ENCODE measurements around the gene MYH10.

Gene MYH10

GRCh38 chr17:8532021-8532420, 98.5 kb downstream of the MYH10 start:
- no peak overlapping the region for H3K4me3 ChIP-seq (ENCODE audit: low read length)

DNA sequence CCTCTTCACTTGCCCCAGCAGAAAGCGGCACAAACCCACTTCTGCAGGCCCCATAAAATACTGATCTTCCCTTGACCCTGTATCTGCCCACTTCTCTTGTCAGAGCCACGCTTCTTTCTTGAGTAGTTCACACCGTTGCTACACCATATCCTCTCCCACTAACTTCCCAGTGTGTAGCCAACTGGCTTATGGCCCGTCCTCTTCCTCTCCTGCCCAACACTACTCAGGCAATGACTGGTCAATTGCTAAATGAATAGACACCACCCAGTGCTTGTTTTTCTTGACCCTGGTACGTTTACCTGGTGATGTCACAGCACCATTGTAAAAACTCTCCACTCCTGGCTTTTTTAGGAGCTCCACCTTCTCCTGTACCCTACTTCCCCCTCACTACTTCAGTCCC, 107.9 kb downstream of the MYH10 start:
- TF ChIP-seq ZNF274 (IDR thresholded peaks at IDR 0.05; ENCODE audit: low read depth, low read length) = no peak

More at GRCh38 chr17:8532021-8532420, 98.5 kb downstream of the MYH10 start:
- TF ChIP-seq ZNF274 (IDR thresholded peaks at IDR 0.05; ENCODE audit: low read depth, low read length) = no peak

GRCh38 chr17:8520981-8521380, 109.5 kb downstream of the MYH10 start:
- no peak overlapping the region for H3K4me3 ChIP-seq (ENCODE audit: low read length)
- no peak for TF ChIP-seq ZNF274 (IDR thresholded peaks at IDR 0.05; ENCODE audit: low read depth, low read length)

More for the DNA sequence above, 107.9 kb downstream of the MYH10 start:
- H3K4me3 ChIP-seq (ENCODE audit: low read length) = no peak overlapping the region

DNA sequence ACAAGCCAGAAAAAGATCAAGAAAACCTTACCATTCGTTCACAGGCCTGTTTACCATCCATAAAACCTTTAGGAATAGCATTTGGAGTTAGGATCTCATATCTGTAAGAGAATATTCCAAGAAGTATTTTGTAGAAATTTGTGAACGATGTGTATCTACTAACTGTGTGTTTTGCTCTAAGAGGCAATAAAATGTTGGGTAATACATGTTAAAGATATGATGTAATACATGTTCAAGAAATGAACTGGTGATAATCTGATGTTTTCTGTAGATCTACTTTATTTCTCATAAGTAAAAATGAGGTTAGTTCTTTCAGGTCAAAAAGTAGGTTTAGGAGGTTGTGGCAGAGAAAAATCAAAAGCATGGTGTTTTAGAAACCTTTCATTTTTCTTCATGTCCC, 111.7 kb downstream of the MYH10 start:
- no peak for TF ChIP-seq ZNF274 (IDR thresholded peaks at IDR 0.05; ENCODE audit: low read depth, low read length)
- H3K4me3 ChIP-seq (ENCODE audit: low read length) = no peak overlapping the region

DNA sequence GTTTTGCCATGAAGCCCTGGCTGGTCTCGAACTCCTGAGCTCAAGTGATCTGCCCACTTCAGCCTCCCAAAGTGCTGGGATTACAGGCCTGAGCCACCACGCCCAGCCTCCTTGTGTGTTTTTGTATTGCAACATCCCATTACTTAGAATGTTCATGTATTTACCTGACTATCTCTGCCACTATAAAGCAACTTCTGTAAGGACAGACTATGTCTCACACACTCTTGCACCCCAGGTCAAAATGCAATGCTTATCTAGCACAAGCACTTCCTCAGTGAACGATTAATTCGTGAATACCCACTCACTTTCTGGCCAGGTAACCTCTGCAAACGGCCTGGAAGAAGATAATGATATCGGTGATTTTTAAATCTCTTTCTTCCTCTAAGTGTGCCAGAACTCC, 112.2 kb downstream of the MYH10 start:
- TF ChIP-seq ZNF274 (IDR thresholded peaks at IDR 0.05; ENCODE audit: low read depth, low read length) = no peak

DNA sequence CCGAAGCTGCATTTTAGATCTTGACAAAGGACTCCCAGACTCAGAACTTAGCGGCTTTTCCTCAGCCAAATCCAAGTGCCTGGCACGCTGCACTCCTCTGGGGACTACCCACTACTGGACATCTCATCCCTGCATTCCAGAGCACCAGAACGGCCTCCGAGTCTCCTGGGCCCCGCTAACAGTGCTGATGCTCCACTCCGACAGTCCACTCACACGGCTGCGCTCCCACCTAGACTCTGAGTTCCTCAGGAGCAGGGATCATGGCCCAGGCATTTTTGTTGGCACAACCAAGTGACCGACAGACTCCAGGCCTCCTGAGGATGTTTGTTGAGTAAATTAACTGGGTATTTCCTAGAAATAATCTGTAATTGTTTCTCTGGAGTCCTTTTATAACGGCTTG, 115.7 kb downstream of the MYH10 start:
- no peak overlapping the region for H3K4me3 ChIP-seq (ENCODE audit: low read length)
- no peak for TF ChIP-seq ZNF274 (IDR thresholded peaks at IDR 0.05; ENCODE audit: low read depth, low read length)

More for the DNA sequence above, 112.2 kb downstream of the MYH10 start:
- H3K4me3 ChIP-seq (ENCODE audit: low read length) = no peak overlapping the region

- no peak overlapping the region for H3K4me3 ChIP-seq (ENCODE audit: low read length)
- no peak for TF ChIP-seq ZNF274 (IDR thresholded peaks at IDR 0.05; ENCODE audit: low read depth, low read length)
These were observed 124.4 kb downstream of the MYH10 start for GRCh38 chr17:8506145-8506544.

DNA sequence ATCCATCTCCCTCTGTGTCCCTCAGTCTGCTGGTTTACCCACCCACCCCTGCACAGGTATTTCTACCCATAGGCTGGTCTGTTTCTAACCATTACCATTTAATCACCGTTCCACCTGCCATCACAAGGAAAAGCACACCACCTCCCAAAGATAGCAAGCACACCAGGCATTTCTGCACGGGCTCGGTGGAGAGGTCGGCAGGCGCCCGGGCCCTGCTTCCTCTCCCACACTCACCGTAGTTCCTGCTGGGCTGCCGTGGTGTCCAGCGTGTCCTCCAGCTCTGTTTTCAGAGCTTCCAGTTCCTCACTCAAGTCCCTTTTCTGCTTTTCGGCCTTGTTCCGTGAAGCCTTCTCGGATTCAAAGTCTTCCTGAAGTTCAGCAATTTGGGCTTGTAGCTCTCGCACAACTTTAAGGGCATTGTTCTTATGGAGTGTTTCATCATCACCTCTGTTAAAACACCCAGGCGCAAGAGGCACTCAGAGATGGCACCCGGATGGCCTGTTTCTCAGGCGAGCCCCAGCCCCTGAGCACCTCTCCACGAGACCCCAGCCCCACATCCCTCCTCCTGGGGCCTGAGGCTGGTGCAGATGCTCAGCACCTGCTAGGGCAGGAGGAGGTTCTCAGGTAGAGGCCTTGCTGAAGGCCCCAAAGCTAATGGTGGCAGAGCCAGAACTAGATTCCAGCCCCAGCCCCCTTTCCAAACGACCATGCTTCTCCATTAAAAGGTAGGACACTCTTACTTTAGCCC, 125.9 kb downstream of the MYH10 start:
- no peak for TF ChIP-seq ZNF274 (IDR thresholded peaks at IDR 0.05; ENCODE audit: low read depth, low read length)

GRCh38 chr17:8503807-8504206, 126.7 kb downstream of the MYH10 start:
- no peak overlapping the region for H3K4me3 ChIP-seq (ENCODE audit: low read length)
- TF ChIP-seq ZNF274 (IDR thresholded peaks at IDR 0.05; ENCODE audit: low read depth, low read length) = no peak

More for the DNA sequence above, 125.9 kb downstream of the MYH10 start:
- H3K4me3 ChIP-seq (ENCODE audit: low read length) = no peak overlapping the region

GRCh38 chr17:8503368-8503767, 127.2 kb downstream of the MYH10 start:
- TF ChIP-seq ZNF274 (IDR thresholded peaks at IDR 0.05; ENCODE audit: low read depth, low read length) = no peak
- H3K4me3 ChIP-seq (ENCODE audit: low read length) = no peak overlapping the region

GRCh38 chr17:8502126-8502525, 128.4 kb downstream of the MYH10 start:
- TF ChIP-seq ZNF274 (IDR thresholded peaks at IDR 0.05; ENCODE audit: low read depth, low read length) = no peak
- no peak overlapping the region for H3K4me3 ChIP-seq (ENCODE audit: low read length)

DNA sequence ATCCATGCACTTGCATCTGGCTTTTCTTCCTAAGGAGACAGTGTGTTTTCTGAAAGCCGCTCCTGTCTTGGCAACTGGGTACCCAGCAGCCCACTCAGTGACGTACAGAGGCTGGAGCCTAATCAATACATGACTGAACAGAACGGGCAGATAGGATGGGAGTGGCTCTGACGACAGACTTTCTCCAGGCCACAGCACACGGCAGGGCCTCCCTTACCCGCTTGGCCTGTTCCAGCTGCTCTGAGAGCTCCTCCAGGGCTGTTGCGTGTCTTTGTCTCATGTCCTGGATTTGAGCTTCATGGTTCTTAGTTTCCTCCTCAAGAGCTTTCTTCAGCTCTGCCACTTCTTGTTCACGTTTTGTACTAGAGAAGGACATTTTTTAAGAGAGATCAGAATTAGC, 129.9 kb downstream of the MYH10 start:
- no peak overlapping the region for H3K4me3 ChIP-seq (ENCODE audit: low read length)
- no peak for TF ChIP-seq ZNF274 (IDR thresholded peaks at IDR 0.05; ENCODE audit: low read depth, low read length)

DNA sequence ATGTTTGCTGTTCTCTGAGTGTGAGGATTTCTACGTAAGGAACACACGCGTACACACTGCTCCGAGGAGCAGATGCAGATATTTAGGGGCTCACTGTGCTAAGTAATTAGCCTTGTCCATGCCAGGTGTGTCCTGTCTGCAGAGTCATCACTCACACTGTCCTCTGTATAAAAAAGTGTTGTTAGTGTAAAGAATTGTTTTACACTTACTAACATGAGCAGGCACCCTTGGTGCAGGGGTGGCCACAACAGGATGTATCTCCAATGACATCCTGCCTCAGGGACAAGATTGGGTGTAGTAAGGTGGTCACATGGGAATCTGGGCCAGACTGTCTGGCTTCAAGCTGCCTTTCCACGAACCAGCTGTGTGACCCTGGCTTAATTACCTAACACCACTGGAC, 130.9 kb downstream of the MYH10 start:
- no peak overlapping the region for H3K4me3 ChIP-seq (ENCODE audit: low read length)
- TF ChIP-seq ZNF274 (IDR thresholded peaks at IDR 0.05; ENCODE audit: low read depth, low read length) = no peak

GRCh38 chr17:8499171-8499570, 131.4 kb downstream of the MYH10 start:
- no peak for TF ChIP-seq ZNF274 (IDR thresholded peaks at IDR 0.05; ENCODE audit: low read depth, low read length)
- no peak overlapping the region for H3K4me3 ChIP-seq (ENCODE audit: low read length)

DNA sequence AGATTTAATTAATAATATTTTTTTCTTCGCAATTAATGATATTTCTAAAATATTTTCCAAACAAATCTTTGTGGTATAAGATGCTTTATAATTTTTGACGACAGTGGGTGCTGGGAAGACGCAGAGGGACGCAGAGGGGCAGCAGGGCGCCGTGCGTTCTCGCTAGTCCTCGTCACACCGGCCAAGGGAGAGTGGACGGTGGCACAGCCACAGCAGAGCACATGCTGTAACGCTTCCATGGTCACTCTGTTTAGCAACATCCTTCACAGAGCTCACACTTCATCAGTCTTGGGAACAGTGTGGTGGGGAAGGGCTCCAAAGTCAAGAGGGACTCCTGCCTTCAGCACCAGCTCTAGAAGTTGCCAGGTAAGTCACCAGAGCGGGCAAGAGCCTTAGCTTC, 134.4 kb downstream of the MYH10 start:
- H3K4me3 ChIP-seq (ENCODE audit: low read length) = no peak overlapping the region
- TF ChIP-seq ZNF274 (IDR thresholded peaks at IDR 0.05; ENCODE audit: low read depth, low read length) = no peak
